Fibroblast of the aortic adventitia (primary cell): ENCODE measurements around the gene RABGAP1. TPM values are rescaled to one million over a fixed set of nuclear protein-coding genes. Genes with fewer than 3 reads are reported as not detected.

ENCODE experiments used
- DNase-seq: peaks from one replicate; pipeline ENCODE4 v3.0.0-alpha.2; 2010; ENCODE audit warnings: low read depth
- H3K4me3 ChIP-seq: 2 replicates; pipeline ENCODE4 v1.5.1; 2011; ENCODE audit warnings: low read depth, mild to moderate bottlenecking, control low read depth, low read length, moderate library complexity
- total RNA-seq: library from RNA; depleted of rRNA; stranded (reverse); fragments of >200 nt; gene quantifications from 2 replicates; pipeline ENCODE4 v1.2.3, GENCODE V29; 2012; ENCODE audit warnings: low replicate concordance
- TF ChIP-seq, protein P1 (sequence below): IDR thresholded peaks from 2 replicates; pipeline ENCODE4 v1.5.1; 2011; ENCODE audit warnings: mild to moderate bottlenecking, low read length, control low read depth, inconsistent platforms; ENCODE audit not compliant: insufficient read depth

RABGAP1 gene
- total RNA-seq, 1 donor = 50.3 TPM

DNA sequence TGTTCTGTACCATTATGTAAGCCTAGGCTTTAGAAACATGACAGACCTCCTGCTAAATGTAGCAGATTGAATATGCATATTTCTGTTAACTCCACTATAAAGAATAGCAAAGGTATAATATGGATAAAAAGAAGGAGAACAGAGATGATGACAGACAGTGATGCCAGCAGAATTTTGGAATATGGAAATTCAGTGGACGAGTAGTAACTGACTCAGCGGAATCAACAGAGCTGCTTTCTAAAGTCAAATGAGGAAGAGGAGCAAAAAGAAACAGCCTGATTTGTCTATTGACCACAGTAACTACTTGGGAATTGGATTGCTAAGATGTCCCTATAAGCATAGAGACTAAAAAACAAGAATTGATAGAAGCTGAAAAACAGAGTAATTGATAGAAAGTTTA, 100.7 kb downstream of the RABGAP1 start:
- TF ChIP-seq, protein P1, sequence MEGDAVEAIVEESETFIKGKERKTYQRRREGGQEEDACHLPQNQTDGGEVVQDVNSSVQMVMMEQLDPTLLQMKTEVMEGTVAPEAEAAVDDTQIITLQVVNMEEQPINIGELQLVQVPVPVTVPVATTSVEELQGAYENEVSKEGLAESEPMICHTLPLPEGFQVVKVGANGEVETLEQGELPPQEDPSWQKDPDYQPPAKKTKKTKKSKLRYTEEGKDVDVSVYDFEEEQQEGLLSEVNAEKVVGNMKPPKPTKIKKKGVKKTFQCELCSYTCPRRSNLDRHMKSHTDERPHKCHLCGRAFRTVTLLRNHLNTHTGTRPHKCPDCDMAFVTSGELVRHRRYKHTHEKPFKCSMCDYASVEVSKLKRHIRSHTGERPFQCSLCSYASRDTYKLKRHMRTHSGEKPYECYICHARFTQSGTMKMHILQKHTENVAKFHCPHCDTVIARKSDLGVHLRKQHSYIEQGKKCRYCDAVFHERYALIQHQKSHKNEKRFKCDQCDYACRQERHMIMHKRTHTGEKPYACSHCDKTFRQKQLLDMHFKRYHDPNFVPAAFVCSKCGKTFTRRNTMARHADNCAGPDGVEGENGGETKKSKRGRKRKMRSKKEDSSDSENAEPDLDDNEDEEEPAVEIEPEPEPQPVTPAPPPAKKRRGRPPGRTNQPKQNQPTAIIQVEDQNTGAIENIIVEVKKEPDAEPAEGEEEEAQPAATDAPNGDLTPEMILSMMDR = no peak
- H3K4me3 ChIP-seq = no peak overlapping the region
- DNase-seq = no peak

DNA sequence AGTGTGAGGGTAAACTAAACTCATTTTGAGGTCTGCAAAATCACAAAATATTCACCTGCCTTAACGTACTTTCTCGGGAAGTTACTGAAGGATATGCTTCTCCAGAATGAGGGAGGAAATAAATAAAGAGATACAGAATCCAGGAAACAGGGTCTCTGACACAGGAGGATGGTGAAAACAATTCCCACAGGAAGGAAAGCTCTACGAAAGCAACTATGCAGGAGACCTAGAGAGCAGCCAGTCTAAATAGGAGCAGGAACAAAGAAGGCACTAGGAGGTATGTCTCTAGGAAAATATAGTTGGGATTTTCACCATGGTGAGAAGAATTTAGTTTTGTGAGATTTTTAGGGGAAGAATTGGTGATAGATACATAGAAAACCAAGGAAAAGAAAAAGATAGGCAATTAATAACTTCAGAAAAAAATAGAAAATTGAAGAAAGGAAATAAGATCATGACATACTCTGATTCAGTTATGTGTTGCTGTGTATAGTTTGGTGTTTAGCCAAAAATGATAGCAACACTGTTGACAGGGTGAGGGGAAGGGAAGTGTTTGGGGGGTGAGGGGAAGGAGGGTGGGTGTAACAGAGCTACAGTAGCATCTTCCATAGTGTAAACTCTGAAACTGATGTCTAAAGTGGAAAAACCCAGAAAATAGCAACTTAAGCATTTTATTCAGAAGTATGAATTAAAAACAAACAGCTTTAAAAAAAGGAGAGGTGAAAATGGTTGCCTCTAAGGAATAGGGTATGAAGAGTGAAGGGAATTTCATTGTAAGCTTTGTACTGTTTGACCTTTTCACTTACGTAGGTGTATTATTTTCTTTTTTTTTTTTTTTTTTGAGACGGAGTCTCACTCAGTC, 102.5 kb downstream of the RABGAP1 start:
- H3K4me3 ChIP-seq = no peak overlapping the region
- no peak for DNase-seq
- TF ChIP-seq, protein P1 = no peak

DNA sequence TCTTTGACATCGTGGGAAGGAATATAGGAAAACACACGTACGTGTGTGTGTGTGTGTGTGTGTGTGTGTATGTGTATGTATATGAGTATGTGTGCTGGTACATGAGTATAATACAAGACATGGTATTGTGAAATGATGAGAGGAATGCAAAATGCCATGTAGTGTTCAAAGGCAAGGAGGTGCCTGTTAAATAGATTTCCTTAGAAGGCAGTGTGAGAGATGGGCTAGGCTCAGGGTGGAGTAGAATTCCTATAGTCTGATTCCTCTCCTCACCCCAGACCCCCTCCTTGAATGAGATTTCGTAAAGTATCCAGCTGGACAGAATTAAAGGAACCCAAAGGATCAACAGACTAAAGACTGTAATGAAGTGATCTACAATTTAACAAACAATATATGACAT, 103.8 kb downstream of the RABGAP1 start:
- no peak overlapping the region for H3K4me3 ChIP-seq
- TF ChIP-seq, protein P1 = no peak
- peak; percentile 61 for DNase-seq

DNA sequence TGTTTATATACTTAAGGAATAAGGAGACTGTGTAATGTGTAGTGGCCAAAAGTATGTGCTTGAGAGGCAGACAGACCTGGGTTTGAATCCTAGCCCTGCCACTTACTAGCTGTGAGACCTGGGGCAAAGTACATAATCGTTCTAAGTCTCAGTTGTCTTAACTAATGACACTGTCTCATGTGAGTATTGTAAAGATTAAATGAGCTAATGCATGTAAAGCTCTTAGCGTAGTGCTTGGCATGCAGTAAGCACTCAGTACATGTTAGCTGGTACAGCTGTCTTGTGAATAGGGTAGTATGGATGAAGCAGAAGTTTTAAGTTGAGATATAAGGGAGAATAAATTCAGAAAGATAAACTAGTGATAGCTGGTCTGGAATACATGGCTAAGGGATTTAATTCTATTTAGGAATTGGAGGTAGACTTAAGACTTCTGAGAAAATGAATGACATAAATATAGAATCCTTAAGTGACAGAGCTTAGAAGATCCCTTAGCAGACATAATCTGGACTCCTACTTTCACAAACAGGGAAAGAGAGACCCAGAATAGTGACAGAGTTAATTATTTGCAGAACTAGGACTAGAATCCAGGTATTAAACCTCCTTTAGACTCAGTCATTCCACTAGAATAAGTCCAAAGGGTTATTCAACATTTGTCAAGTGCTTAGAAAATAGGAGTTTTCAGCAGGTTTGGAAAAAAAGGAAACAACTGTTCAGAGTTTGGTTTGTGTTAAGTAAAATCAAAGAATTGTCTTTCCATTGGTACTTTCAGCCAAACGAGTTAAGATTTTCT, 105.8 kb downstream of the RABGAP1 start:
- DNase-seq = no peak
- TF ChIP-seq, protein P1 = no peak
- no peak overlapping the region for H3K4me3 ChIP-seq

DNA sequence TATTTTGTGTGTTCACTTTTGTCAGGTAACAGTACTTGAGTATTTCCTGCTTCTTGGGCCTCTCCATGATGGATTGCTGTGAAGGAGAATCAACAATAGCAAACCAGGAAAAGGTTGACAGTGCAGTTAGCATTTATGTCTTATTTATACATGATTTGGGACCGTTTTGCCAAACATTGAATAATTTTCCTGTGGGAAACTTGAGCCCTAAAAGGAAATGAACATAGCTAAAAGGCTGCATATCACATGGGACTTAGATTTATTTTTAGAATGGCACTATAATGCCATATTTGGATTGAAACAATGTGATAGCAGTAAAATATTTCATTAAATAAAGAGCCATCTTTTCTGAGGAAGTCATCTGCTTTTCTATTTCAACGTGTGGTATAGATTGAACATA, 107.9 kb downstream of the RABGAP1 start:
- DNase-seq = peak; percentile 35
- TF ChIP-seq, protein P1 = no peak

DNA sequence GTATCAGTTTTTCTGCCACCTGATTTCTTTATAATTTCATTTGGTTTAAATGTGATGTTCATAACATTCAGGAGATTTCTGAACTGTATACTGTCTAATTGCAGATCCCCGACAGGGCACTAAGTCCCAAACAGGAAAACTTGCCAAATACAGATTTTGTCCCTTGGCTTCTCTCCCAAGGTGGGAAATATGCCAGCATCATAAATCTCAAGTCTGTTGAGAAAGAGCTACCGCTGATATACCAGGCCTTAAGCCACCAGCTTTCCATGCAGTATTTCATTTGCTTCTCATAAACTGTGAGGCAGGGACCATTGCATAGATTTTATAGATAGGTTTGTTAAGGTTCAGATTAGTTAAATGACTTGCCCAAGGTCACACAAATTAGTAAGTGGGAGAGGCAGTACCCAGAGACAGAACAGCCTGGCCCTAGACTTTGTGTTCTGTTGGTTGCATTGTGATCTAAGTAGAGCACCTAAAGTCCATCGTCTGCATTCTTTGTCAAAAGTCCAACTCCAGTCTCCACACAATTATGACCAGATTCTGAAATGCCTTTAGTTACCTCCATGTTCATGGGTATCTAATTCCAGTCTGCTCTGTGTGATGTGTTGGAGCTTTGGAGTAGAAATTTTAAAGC, 108.9 kb downstream of the RABGAP1 start:
- no peak overlapping the region for H3K4me3 ChIP-seq
- TF ChIP-seq, protein P1 = no peak
- peak; percentile 59 for DNase-seq

More for the DNA sequence above, 107.9 kb downstream of the RABGAP1 start:
- H3K4me3 ChIP-seq = no peak overlapping the region
